Activated B cell treated with CpG ODN at 0.5 μM for 24 hours (primary cell): Measurements from ENCODE around the gene IGFN1. TPM values are rescaled to one million over a fixed set of nuclear protein-coding genes. Genes with fewer than 3 reads are reported as not detected.

ENCODE experiments used
- ATAC-seq: fragments of 200-7000 bp; cut with Tn5 transposase; one replicate; pipeline ENCODE4 v1.10.0; 2021; ENCODE audit warnings: low read depth, mild to moderate bottlenecking, moderate library complexity
- CTCF ChIA-PET: fragments of 350-600 bp; sonication (Branson Sonifier 250); formaldehyde crosslinking; loops from one replicate; lab custom pipeline; 2021; ENCODE audit warnings: antibody characterized with exemption; lab: Charles Lee
- POLR2A ChIA-PET: fragments of 350-600 bp; sonication (Branson Sonifier 250); formaldehyde crosslinking; loops from one replicate; lab custom pipeline; 2021; ENCODE audit warnings: antibody characterized with exemption; lab: Charles Lee
- DNase-seq: peaks from one replicate; pipeline ENCODE4 v3.0.0; 2022
- H3K27ac Mint-ChIP-seq: one replicate; pipeline ENCODE4 v1.8.0; 2020; ENCODE audit warnings: mixed read lengths
- H3K27me3 Mint-ChIP-seq: one replicate; pipeline ENCODE4 v1.8.0; 2021; ENCODE audit warnings: mixed read lengths
- H3K36me3 Mint-ChIP-seq: one replicate; pipeline ENCODE4 v1.8.0; 2021; ENCODE audit warnings: low read depth, mixed read lengths
- H3K4me1 Mint-ChIP-seq: one replicate; pipeline ENCODE4 v1.8.0; 2021; ENCODE audit warnings: mixed read lengths
- H3K4me3 Mint-ChIP-seq: one replicate; pipeline ENCODE4 v1.8.0; 2020; ENCODE audit warnings: mild to moderate bottlenecking, mixed read lengths
- H3K9me3 Mint-ChIP-seq: one replicate; pipeline ENCODE4 v1.8.0; 2020; ENCODE audit warnings: mixed read lengths
- CTCF ChIP-seq: fragments of 200-600 bp; IDR thresholded peaks from one replicate; pipeline ENCODE4 v1.8.0; 2022; ENCODE audit warnings: antibody characterized with exemption, mild to moderate bottlenecking
- intact Hi-C: fragments of 100-400 bp; cut with micrococcal nuclease; formaldehyde crosslinking; loops from one replicate; pipeline ENCODE4 v1.15.1; 2024
- total RNA-seq: library from RNA; stranded (reverse); gene quantifications from 2 replicates; pipeline ENCODE4 v1.2.3, GENCODE V29; 2022

The IGFN1 gene
- total RNA-seq, 1 donor from 2014 or later: not detected

GRCh38 chr1:201184307-201185122 is 6.1 kb upstream of the IGFN1 start:
- ChIA-PET CTCF (no interaction called here), POLR2A (no interaction called here)
- H3K27ac Mint-ChIP-seq: no peak overlapping the region
- peaks cover 22% of the 10 kb centered on the region for H3K27me3 Mint-ChIP-seq
- no peaks in the 10 kb centered on the region for H3K4me1 Mint-ChIP-seq
- DNase-seq: no peak
- H3K36me3 Mint-ChIP-seq: no peaks in the 10 kb centered on the region
- no peak overlapping the region for H3K4me3 Mint-ChIP-seq
- H3K9me3 Mint-ChIP-seq: no peaks in the 10 kb centered on the region
- ATAC-seq: no peak
- TF ChIP-seq CTCF: no peak
- intact Hi-C loops: no loop called here

GRCh38 chr1:201185123-201185453 is 5.5 kb upstream of the IGFN1 start:
- peaks cover 19% of the 10 kb centered on the region for H3K27me3 Mint-ChIP-seq
- H3K9me3 Mint-ChIP-seq: no peaks in the 10 kb centered on the region
- CTCF ChIA-PET: no interaction called here
- POLR2A ChIA-PET: no interaction called here
- intact Hi-C loops: no loop called here
- DNase-seq: no peak
- H3K4me3 Mint-ChIP-seq: no peak overlapping the region
- H3K4me1 Mint-ChIP-seq: no peaks in the 10 kb centered on the region
- H3K27ac Mint-ChIP-seq: no peak overlapping the region
- no peak for TF ChIP-seq CTCF
- no peak for ATAC-seq
- H3K36me3 Mint-ChIP-seq: no peaks in the 10 kb centered on the region

- ChIA-PET POLR2A (no interaction called here), CTCF (no interaction called here)
- ATAC-seq: no peak
- H3K4me1 Mint-ChIP-seq: no peaks in the 10 kb centered on the region
- DNase-seq: no peak
- H3K27me3 Mint-ChIP-seq: peaks cover 17% of the 10 kb centered on the region
- no peak overlapping the region for H3K4me3 Mint-ChIP-seq
- H3K9me3 Mint-ChIP-seq: no peaks in the 10 kb centered on the region
- intact Hi-C loops: no loop called here
- no peak for TF ChIP-seq CTCF
- H3K27ac Mint-ChIP-seq: no peak overlapping the region
- no peaks in the 10 kb centered on the region for H3K36me3 Mint-ChIP-seq
Observed at GRCh38 chr1:201185527-201186128, 5.0 kb upstream of the IGFN1 start.

- TF ChIP-seq CTCF: no peak
- DNase-seq (no peak), ATAC-seq (no peak)
- Mint-ChIP-seq H3K4me1 (no peaks in the 10 kb centered on the region), H3K4me3 (no peak overlapping the region), H3K27ac (no peak overlapping the region), H3K36me3 (no peaks in the 10 kb centered on the region), H3K9me3 (no peaks in the 10 kb centered on the region), H3K27me3 (peaks cover 20% of the 10 kb centered on the region)
- ChIA-PET POLR2A (no interaction called here), CTCF (no interaction called here)
- intact Hi-C loops: no loop called here
Observed at GRCh38 chr1:201186192-201186591, 4.4 kb upstream of the IGFN1 start.

GRCh38 chr1:201189085-201189484 is 1.5 kb upstream of the IGFN1 start:
- ChIA-PET POLR2A (no interaction called here), CTCF (no interaction called here)
- ATAC-seq (no peak), DNase-seq (no peak)
- no peak for TF ChIP-seq CTCF
- intact Hi-C loops: no loop called here
- H3K27me3 Mint-ChIP-seq: peaks cover 22% of the 10 kb centered on the region
- no peak overlapping the region for H3K27ac Mint-ChIP-seq
- no peak overlapping the region for H3K4me3 Mint-ChIP-seq
- H3K4me1 Mint-ChIP-seq: no peaks in the 10 kb centered on the region
- no peaks in the 10 kb centered on the region for H3K36me3 Mint-ChIP-seq
- H3K9me3 Mint-ChIP-seq: no peaks in the 10 kb centered on the region
